Right lung (tissue), 5 donors: ENCODE results near the gene RNASE8. TPM values are rescaled to one million over a fixed set of nuclear protein-coding genes. Genes with fewer than 3 reads are reported as not detected.

Experiments
- DNase-seq, 2 donors: peaks; one replicate each; pipeline ENCODE4 v3.0.0-alpha.2; 2013
- polyA plus RNA-seq, 5 donors: library from polyadenylated mRNA; unstranded; fragments of 120-200 nt; gene quantifications; one replicate each; pipeline versions ENCODE4 v1.2.1 to v1.2.3, GENCODE V29; 2013; ENCODE audit warnings: inconsistent platforms in 1 of 5, low replicate concordance in 1 of 5; ENCODE audit not compliant: insufficient read length in 5 of 5, insufficient read depth in 1 of 5

Gene RNASE8
- polyA plus RNA-seq, 5 donors = not detected

DNA sequence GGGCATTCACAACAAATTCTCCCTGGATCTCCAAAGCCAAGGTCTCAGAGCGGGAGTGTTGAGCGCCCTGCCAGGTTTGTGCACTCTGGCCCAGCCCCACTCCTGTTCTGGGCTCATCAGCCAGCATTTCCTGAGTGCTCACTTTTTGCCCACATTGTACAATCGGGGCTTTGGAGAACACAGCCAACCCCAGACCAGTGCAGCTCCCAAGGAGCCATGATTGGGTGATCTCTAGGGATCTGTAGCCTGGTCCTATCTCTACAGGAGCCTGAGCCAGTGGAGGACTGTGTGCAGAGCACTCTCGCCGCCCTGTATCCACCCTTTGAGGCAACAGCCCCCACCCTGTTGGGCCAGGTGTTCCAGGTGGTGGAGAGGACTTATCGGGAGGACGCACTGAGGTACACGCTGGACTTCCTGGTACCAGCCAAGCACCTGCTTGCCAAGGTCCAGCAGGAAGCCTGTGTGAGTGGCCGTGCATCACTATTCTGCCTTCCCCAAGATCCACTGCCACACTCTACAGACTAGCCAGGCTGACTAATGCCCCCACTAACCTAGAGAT lies 15.2 kb downstream of the RNASE8 start:
- DNase-seq = no peak

DNA sequence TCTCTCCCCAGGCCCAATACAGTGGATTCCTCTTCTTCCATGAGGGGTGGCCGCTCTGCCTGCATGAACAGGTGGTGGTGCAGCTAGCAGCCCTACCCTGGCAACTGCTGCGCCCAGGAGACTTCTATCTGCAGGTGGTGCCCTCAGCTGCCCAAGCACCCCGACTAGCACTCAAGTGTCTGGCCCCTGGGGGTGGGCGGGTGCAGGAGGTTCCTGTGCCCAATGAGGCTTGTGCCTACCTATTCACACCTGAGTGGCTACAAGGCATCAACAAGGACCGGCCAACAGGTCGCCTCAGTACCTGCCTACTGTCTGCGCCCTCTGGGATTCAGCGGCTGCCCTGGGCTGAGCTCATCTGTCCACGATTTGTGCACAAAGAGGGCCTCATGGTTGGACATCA lies 16.3 kb downstream of the RNASE8 start:
- DNase-seq = no peak

DNA sequence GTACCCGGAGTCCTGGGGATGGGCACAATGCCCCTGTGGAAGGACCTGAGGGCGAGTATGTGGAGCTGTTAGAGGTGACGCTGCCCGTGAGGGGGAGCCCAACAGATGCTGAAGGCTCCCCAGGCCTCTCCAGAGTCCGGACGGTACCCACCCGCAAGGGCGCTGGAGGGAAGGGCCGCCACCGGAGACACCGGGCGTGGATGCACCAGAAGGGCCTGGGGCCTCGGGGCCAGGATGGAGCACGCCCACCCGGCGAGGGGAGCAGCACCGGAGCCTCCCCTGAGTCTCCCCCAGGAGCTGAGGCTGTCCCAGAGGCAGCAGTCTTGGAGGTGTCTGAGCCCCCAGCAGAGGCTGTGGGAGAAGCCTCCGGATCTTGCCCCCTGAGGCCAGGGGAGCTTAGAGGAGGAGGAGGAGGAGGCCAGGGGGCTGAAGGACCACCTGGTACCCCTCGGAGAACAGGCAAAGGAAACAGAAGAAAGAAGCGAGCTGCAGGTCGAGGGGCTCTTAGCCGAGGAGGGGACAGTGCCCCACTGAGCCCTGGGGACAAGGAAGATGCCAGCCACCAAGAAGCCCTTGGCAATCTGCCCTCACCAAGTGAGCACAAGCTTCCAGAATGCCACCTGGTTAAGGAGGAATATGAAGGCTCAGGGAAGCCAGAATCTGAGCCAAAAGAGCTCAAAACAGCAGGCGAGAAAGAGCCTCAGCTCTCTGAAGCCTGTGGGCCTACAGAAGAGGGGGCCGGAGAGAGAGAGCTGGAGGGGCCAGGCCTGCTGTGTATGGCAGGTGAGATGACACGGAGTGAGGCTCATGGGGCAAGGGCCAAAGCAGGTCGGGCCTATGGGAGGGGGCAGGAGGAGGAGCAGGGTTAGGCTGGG lies 17.0 kb downstream of the RNASE8 start:
- no peak for DNase-seq

DNA sequence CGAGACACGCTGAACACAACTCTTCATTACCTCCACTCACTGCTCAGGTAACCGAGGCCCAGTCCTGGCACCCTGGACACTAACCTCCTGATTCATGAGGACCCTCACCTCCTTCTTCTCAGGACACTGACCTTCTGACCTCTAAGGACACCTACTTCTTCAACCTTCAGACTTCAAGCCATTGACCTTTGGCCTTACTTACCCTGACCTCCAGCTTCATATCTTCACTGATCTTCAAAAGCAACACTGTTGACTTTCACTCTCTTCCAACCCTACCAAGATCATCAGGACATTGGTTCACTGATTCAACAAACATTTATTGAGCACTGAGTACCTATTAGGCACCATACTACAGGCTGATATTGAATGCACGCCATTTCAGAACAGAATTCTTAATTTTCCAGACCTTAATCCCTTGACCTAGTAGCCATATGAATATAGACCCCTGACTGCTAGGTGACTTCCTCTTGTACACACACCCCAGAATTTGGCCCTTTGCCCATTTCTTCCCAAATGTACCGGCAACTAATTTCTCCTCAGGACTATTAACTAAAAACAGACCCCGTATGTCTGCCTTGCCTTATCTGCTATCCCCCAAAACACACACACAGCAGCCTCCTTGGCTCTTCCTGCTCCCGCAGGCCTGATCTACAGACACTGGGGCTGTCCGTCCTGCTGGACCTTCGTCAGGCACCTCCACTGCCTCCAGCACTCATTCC lies 18.3 kb downstream of the RNASE8 start:
- DNase-seq = no peak

DNA sequence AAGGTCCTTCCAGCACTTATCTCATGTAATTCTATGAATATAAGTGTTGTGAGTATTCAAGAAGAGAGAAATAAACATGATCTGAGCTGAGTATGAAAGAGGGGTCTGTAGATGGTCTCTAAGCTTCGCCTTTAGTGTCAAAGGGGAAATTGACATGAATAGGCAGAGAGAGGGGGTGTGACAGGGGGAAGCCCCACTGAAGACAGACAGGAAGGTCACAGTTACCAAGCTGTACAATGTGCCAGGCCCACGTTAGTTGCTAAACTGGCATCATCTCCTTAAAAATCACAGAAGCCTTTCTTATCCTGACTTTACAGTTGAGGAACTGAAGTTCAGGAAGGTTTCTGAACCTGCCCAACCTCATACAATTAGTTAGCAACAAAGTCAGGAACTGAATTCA lies 20.1 kb downstream of the RNASE8 start:
- DNase-seq = no peak

DNA sequence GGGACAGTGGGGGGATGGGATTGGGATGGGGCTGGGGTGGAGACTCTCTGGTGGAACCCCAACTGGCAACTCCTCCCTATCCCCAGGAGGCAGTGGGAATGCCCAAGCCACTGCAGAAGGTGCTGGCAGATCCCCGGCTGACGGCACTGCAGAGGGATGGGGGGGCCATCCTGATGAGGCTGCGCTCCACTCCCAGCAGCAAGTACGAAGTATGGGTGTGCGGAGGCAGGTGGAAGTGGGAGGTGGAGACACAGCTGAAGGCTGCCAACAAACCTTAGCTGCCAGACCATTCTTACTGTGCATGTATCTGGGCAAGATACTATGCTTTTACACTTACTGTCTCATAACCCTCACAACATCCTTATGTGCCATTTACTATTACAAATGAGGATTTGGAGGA lies 20.7 kb downstream of the RNASE8 start:
- DNase-seq = no peak

DNA sequence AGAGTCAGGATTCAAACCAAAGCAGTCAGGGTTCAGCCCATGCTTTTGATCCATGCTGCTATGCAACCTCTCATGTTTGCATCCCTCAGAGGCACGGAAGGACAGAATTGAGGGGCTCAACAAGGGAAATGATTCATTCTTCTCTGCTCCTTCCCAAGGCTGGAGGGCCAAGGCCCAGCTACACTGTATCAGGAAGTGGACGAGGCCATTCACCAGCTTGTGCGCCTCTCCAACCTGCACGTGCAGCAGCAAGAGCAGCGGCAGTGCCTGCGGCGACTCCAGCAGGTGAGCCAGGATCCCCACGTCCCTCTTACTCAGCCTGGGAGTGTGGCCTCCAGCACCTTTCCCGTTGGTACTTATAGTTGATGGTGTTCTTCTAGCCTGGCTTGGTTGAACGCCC lies 21.1 kb downstream of the RNASE8 start:
- DNase-seq = no peak

DNA sequence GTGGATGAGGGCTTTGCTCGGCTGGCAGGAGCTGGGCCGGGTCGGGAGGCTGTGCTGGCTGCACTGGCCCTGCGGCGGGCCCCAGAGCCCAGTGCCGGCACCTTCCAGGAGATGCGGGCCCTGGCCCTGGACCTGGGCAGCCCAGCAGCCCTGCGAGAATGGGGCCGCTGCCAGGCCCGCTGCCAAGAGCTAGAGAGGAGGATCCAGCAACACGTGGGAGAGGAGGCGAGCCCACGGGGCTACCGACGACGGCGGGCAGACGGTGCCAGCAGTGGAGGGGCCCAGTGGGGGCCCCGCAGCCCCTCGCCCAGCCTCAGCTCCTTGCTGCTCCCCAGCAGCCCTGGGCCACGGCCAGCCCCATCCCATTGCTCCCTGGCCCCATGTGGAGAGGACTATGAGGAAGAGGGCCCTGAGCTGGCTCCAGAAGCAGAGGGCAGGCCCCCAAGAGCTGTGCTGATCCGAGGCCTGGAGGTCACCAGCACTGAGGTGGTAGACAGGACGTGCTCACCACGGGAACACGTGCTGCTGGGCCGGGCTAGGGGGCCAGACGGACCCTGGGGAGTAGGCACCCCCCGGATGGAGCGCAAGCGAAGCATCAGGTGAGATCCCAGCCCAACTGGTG lies 24.0 kb downstream of the RNASE8 start:
- no peak for DNase-seq

DNA sequence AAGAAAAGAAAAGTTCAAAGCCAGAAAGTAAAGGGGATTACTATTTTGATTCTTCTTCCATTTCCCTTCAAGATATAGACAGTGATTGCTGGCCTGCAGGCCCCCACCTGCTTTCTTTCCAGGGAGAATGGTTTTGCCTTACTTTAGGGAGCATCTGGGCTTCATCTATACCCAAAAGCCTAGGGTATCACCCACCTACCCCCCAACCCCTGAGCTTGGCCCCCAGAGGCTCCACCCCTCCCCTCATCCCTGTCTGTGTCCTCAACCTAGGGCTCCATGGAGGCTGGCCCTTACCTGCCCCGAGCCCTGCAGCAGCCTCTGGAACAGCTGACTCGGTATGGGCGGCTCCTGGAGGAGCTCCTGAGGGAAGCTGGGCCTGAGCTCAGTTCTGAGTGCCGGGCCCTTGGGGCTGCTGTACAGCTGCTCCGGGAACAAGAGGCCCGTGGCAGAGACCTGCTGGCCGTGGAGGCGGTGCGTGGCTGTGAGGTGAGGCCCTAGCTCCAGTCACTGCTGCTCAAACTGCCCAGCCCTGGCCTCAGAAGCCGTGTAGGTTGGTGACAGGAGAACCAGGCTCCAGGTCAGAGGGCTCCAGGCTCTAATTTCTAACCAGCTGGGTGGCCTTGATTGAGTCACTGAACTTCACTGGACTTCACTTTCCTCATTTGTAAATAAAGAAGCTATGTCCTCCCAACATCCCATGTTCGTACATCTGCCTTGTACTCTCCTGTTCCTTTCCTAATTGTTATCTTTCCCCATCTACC lies 26.1 kb downstream of the RNASE8 start:
- no peak for DNase-seq

DNA sequence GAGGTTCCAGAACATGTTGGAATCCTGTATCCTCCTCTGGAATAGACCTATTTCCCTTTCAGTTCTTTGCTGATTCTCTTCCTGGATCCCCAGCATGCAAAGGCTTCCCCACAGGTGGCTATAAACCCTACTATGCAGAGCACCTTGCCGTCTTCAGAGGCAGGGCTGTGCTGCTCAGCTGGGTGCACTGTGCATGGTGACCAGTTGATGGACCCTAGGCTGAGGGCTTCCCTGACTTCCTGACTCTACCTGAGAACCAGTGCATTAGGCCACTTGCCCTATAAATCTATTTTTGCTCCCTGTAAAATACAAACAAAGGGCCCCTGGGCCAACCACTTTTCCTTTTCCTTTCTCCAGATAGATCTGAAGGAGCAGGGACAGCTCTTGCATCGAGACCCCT lies 26.8 kb downstream of the RNASE8 start:
- DNase-seq = no peak

DNA sequence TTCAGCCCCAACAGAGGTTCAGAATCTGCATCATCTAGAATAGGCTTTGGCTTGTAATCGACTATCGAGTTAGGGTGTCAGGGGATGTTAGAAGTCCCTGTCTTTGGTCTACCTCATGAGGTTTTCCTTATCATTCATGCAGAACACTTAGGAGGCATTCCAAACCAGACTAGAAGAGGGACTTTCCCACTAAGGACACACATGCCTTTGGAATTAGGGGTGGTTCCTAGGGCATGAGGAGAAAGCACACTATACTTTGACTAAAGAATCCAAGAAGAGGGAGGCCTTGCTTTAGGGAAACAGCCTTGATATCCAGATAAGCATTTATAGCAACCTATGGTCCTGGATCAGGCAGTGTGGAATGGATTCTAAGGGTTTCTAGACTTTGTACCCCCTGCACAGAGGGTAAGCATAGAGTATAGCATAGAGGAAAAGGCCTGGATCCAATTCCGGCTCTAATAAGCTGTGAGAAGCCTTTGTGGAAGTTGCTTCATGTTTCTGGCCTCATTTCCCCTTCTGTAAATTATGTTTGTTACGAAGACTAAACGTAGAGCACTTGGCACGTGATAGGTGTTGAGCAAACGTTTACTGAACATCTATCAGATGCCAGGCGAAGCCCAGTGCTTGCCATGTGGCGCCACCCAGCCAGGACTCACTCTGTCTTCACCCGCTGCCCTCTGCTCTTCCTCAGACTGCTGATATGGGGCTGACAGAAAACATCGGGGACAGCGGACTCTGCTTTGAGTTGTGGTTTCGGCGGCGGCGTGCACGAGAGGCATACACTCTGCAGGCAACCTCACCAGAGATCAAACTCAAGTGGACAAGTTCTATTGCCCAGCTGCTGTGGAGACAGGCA lies 27.6 kb downstream of the RNASE8 start:
- DNase-seq = no peak

DNA sequence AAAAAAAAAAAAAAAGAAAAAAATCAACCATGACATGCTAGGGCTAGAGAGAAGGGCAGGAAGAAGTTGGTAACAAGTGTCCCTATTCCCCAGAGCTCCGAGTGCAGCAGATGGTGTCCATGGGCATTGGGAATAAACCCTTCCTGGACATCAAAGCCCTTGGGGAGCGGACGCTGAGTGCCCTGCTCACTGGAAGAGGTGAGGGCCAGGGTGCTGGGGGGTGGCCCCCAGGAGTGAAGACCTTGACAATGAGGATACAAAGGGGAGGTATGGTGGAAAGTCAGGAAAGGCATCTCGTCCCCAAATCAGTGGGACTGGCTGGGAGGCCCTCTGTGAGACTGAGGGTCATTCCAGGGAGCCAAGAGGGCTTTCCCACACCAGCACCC lies 29.3 kb downstream of the RNASE8 start:
- no peak for DNase-seq

DNA sequence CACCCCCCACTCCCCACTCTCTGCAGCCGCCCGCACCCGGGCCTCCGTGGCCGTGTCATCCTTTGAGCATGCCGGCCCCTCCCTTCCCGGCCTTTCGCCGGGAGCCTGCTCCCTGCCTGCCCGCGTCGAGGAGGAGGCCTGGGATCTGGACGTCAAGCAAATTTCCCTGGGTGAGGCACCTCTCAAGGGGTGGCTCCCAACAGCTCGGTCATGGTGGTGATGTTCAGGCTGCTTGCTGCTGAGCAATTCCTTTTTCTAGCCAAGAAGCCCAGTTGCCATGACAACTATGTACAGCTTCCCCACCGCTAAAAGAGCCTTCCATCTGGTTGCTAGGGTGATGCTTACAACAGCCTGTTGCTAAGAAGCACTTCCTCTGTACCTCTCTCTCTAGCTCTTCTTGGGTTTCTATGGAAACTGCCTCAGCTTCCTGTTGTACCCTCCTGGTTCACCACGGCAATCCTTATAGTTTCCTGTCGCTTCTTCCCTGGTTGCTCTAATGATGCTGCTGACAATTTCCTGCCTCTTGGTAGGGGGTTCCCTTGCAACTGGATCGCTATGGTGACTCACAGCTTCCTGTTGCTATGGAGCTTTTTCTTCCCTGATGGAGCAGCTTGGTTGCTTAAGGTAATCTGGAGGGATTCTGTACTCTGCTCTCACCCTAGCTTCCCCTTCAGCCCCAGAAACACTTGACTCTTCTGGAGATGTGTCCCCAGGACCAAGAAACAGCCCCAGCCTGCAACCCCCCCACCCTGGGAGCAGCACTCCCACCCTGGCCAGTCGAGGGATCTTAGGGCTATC lies 29.9 kb downstream of the RNASE8 start:
- no peak for DNase-seq

DNA sequence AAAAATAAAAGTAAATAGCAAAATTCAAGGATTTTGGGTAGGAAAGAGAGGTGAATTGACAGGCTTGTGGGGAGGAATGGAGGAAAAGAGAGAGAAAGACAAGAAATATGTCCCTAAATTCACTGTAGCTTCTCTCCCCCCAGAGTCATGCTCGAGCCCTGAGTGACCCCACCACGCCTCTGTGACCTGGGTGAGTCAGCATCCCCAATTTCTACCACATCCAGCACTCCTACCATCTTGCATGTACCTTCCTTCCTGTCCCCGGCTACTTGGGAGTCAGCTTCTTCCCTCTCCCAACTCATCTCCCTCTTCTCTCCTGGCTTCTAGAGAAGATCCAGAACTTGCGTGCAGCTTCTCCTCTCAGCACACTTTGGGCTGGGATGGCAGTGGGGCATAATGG lies 31.1 kb downstream of the RNASE8 start:
- DNase-seq = no peak

DNA sequence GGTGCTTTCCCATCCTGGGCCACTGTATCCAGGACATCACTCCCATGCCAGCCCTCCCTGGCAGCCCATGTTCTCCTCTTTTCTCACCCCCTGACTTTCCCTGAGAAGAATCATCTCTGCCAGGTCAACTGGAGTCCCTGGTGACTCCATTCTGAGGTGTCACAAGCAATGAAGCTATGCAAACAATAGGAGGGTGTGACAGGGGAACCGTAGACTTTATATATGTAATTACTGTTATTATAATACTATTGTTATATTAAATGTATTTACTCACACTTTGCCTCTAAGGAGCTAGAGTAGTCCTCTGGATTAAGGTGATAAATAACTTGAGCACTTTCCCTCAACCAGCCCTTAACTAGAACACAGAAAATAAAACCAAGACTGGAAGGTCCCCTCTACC lies 31.6 kb downstream of the RNASE8 start:
- no peak for DNase-seq

DNA sequence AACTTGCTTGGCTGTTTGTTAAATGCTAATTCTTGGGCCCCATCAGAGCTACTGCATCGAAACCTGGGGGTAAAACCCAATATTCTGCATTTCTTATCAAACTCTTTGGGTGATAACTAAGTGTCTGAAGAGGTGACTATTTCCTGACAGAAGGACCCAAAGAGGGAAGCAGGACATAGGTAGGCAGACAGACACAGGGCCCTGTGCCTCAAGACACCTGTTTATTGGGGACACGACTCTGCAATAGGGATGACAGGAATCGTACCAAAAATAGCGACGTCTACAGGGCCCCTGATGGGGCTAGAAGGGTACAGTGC lies 32.2 kb downstream of the RNASE8 start:
- no peak for DNase-seq

DNA sequence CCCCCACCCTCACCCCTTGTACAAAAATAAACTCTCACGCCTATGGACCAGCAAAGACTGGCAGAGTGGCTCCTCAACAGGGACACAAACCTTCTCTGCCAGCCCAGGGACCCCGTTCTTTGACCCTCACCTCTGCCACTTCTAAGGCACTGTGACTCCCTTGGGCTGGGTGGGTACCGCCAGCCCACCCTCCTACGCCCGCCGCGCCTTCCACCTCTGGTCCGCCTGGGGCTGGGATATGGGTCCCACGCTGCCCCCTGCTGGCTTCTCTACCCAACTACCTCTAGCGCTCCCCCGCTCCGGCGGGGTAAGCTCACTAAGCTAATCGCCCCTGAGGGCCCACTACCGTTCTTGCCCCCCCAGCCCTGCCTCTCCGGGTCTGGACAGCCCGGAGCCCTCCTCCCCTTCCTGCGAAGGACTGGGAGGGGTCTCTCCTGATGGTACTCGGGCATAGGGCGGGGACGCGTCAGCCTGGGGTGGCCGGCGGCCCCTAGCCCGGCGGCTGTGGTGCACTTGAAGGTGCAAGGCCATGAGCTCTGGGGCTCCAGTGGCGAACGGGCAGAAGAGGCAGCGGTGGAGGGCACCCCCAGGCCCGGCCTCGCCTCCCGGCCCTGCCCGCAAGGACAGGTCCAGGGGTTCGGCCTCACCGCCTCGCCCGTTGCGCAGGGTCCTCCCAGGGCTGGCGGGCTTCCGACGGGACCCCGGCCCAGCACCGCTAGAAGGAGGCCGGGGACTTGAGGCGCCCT lies 32.7 kb downstream of the RNASE8 start:
- DNase-seq = no peak

DNA sequence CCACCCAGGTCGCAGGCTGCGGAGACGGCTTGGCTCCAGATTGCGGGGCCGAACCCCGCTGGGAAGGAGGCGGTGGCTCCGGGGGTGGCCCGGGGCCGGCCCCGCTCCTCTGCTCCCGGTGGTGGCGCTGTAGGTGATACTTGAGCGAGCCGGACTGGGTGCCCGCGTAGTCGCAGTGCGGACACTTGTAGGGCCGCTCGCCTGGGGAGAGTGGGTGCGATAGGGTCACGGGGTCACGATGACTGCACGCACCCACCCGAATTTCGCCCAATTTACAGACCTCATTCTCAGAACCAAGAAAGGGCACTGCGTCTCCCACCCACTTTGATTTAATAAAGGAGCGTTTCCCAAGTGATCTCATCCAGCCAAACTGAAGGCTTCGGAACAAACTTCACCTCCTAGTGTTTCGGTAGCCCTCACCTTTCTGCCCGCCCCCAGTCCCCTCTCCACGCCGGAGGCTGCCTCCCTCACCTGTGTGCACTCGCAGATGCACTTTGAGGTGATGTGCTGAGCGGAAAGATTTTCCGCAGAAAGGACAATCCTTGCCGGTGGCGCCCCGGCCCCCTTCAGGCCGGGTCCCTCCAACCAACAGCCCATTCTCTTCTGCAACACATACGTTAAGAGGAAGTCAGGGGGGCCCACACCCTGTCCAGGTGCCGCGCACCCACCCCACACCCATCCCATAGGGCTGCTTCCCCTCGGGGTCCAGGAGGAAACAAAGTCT lies 33.5 kb downstream of the RNASE8 start:
- no peak for DNase-seq

DNA sequence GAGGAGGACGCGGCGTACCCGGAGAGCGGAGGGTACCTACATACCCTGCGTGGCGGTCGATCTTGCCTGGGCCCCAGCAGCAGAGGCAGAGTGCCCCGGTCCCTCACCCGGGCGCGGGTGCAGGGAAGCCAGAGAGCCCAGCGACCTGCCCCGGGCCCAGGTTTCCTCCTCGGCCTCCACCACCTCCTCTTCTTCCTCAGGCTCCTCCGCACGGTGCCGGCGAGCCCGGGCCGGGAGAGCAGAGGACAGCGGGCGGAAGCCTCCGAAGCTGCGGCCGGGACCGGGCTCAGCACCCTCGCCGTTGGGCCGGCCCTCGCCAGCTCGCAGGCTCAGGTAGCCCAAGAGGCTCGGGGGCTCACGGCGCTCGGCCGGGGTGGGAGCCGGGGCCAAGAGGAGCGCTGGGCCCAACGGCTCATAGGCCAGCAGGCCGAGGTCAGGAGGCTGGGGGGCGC lies 34.2 kb downstream of the RNASE8 start:
- DNase-seq = no peak
